Measurements from ENCODE around the gene KRT6A.

KRT6A gene

DNA sequence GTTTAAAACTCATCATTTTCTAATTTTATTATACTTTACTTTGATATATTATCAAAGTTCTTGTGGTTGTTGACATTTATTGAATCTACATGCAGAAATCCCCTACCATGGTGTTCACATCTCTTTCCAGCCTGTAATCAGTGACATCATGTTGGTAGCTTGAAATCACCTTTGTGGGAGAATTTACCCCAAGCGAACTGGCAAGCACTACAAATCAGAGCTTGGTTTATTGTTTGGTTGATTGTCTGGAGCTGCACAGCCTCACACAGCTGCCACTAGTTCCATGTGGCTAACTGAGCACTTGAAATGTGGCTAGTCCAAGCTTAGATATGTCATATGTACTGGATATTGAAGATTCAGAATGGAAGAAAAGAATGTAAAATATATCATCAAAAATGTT lies 42.5 kb upstream of the KRT6A start:
- no peak for TF ChIP-seq CTCF (IDR thresholded peaks at IDR 0.05; ENCODE audit: extremely low read depth, missing control alignments)
- DNase-seq (ENCODE audit: low spot score), result no peak

DNA sequence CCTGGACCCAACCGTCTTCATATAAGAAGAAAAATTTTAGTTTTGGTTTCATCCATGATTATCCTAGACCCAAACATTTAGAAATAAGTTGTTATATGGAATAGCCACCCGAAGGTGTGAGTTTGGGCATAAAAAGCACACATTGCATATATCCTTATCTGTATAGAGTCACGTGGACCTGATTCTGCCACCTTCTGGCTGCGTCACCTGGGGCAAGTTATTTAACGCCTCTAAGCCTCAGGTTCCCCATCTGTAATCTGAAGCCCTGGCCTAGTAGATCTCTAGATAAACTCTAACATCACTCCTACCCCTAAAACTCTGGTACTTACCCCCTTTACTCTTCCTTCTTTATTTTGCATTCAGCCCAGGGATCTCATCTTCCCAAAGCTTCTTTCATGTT lies 41.4 kb upstream of the KRT6A start:
- TF ChIP-seq CTCF (IDR thresholded peaks at IDR 0.05; ENCODE audit: extremely low read depth, missing control alignments), result no peak
- DNase-seq (ENCODE audit: low spot score), result no peak

GRCh38 chr12:52533686-52534470 lies 40.8 kb upstream of the KRT6A start:
- no peak for DNase-seq (ENCODE audit: low spot score)
- no peak for TF ChIP-seq CTCF (IDR thresholded peaks at IDR 0.05; ENCODE audit: extremely low read depth, missing control alignments)

GRCh38 chr12:52532636-52533035 lies 39.6 kb upstream of the KRT6A start:
- DNase-seq (ENCODE audit: low spot score), result no peak
- TF ChIP-seq CTCF (IDR thresholded peaks at IDR 0.05; ENCODE audit: extremely low read depth, missing control alignments), result no peak

DNA sequence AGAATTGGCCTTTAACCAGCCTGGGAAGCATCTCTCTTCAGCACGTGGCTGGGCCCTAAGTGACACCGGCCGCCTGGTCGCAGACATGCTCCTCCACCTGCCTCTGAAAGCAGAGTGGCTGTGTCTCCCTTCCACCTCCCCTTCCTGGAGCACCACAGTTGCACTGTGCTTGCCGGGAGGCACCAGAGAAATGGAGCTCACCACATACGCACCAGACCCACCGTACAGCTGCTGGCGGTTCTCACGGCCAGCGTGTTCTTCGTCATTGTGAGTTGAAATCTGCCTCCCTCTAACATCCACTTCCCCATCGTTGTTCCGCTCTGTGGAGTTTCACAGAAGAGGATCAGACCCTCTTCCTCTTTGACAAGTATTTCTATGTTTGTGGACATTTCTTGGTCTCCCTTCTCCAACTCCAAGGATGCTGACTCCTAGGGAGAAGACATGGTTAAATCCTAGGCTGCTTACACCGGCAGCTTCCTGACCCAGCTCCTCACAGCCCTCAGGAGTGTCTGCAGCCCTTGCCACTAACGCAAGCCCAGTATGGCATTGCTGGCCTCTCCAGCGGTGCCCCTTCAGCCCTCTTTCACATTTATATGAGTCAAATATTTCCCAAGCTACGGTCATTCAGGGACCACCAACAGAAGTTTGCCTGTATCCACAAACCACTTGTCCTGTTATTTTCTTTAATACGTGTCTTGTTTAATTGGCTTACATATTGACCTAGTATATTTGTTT lies 38.7 kb upstream of the KRT6A start:
- DNase-seq (ENCODE audit: low spot score), result no peak

GRCh38 chr12:52530905-52531304 lies 37.8 kb upstream of the KRT6A start:
- no peak for TF ChIP-seq CTCF (IDR thresholded peaks at IDR 0.05; ENCODE audit: extremely low read depth, missing control alignments)

More for the DNA sequence above, 38.7 kb upstream of the KRT6A start:
- no peak for TF ChIP-seq CTCF (IDR thresholded peaks at IDR 0.05; ENCODE audit: extremely low read depth, missing control alignments)

GRCh38 chr12:52530366-52530765 lies 37.3 kb upstream of the KRT6A start:
- no peak for DNase-seq (ENCODE audit: low spot score)
- TF ChIP-seq CTCF (IDR thresholded peaks at IDR 0.05; ENCODE audit: extremely low read depth, missing control alignments), result no peak

More at GRCh38 chr12:52530905-52531304, 37.8 kb upstream of the KRT6A start:
- DNase-seq (ENCODE audit: low spot score), result no peak
